GM06990 (cell line): ENCODE measurements around the gene MAU2.

Experiments used
- DNase-seq: peaks from one replicate; pipeline ENCODE4 v3.0.0-alpha.2; 2011; ENCODE audit not compliant: insufficient read length; ENCODE audit errors: extremely low read depth
- H3K27me3 ChIP-seq: replicated peaks from 2 replicates; pipeline ENCODE4 v1.6.0; 2011; ENCODE audit warnings: low read length; ENCODE audit not compliant: control insufficient read depth, insufficient read depth
- H3K36me3 ChIP-seq: 2 replicates; pipeline ENCODE4 v1.5.1; 2011; ENCODE audit warnings: low read length; ENCODE audit not compliant: control insufficient read depth, insufficient read depth
- H3K4me3 ChIP-seq: replicated peaks from 2 replicates; pipeline ENCODE4 v1.5.1; 2011; ENCODE audit warnings: low read depth, mild to moderate bottlenecking, control low read depth, low read length
- CTCF ChIP-seq: IDR thresholded peaks from 2 replicates; pipeline ENCODE4 v1.5.1; 2011; ENCODE audit warnings: low read length, control low read depth, mild to moderate bottlenecking, inconsistent platforms; ENCODE audit not compliant: insufficient read depth, poor library complexity, severe bottlenecking

The MAU2 gene

DNA sequence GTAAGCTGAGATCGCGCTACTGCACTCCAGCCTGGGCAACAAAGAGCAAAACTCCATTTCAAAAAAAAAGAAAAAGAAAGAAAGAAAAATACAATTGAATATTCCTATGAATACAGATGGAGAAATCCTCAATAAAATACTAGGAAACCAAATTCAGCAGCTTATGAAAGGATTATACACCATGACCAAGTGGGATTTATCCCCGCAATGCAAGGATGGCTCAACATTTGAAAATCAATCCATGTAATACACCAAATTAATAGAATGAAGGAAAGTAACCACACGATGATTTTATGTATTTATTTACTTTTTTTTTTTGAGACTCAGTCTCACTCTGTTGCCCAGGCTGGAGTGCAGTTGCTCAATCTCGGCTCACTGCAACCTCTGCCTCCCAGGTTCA is 28.0 kb upstream of the MAU2 start:
- Histone ChIP-seq H3K4me3 (no peak overlapping the region), H3K36me3 (peaks cover 14% of the 10 kb centered on the region), H3K27me3 (no peaks in the 10 kb centered on the region)
- TF ChIP-seq CTCF: no peak
- no peak for DNase-seq

DNA sequence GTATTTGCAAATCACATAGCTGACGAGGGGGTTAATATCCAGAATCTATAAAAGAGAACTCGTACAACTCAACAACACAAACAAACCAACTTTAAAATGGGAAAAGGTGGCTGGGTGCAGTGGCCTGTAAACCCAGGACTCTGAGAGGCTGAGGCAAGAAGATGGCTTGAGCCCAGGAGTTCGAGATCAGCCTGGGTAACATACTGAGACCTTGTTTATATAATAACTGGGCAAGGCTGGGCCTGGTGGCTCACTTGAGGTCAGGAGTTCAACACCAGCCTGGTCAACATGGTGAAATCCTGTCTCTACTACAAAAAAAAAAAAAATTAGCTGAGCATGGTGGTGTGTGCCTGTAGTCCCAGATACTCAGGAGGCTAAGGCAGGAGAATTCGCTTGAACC is 25.7 kb upstream of the MAU2 start:
- H3K27me3 ChIP-seq: no peaks in the 10 kb centered on the region
- no peak for DNase-seq
- H3K4me3 ChIP-seq: no peak overlapping the region
- TF ChIP-seq CTCF: no peak
- peaks cover 15% of the 10 kb centered on the region for H3K36me3 ChIP-seq

DNA sequence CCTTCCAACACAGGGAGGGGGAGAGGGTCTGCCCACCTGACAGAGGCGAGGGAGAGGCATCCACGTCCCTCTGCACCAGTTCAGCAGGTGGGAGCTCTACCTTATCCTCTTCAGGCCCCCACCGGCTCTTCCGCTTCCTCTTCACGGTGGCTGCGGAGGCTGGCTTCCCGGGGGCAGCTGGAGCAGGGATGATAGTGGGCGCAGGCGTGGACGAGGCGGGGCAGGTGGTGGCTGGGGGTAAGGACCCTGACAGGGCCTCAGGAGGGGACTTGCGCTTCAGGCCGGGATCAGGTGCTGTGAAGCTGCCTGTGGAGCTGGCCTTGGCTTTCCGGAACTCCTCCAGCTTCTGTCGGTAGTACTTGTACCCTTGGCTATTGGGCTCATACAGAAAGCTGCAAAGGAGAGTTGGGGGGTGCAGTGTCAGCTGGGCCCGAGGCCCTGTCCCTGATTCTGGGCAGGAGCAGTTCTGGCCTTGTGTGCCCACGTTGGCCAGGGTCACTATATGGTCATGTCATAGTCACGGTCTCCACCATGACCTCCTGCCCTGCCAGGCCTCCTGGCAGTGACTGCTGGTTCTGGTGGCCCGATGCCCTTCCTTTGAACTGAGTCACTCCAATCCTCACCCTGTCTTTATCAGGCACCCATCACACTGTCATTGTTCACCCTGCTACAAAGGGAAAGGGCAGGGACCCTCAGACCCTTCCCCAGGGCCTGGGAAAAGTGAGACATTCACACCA is 23.5 kb upstream of the MAU2 start:
- Histone ChIP-seq H3K27me3 (no peaks in the 10 kb centered on the region), H3K4me3 (no peak overlapping the region), H3K36me3 (peaks cover 33% of the 10 kb centered on the region)
- TF ChIP-seq CTCF: no peak
- DNase-seq: no peak

- H3K27me3 ChIP-seq: no peaks in the 10 kb centered on the region
- DNase-seq: no peak
- no peak for TF ChIP-seq CTCF
- no peak overlapping the region for H3K4me3 ChIP-seq
- peaks cover 38% of the 10 kb centered on the region for H3K36me3 ChIP-seq
These were observed 22.9 kb upstream of the MAU2 start for GRCh38 chr19:19297759-19298158.

GRCh38 chr19:19300613-19301012 is 20.0 kb upstream of the MAU2 start:
- DNase-seq: no peak
- Histone ChIP-seq H3K36me3 (peaks cover 54% of the 10 kb centered on the region), H3K4me3 (no peak overlapping the region), H3K27me3 (no peaks in the 10 kb centered on the region)
- TF ChIP-seq CTCF: no peak

- peaks cover 56% of the 10 kb centered on the region for H3K36me3 ChIP-seq
- TF ChIP-seq CTCF: no peak
- no peaks in the 10 kb centered on the region for H3K27me3 ChIP-seq
- no peak overlapping the region for H3K4me3 ChIP-seq
- DNase-seq: no peak
These were observed 17.2 kb upstream of the MAU2 start for GRCh38 chr19:19303411-19303810.
